GM19099 (cell line): Measurements from ENCODE around the gene SORD.
A peak's percentile ranks its signal among the peaks of the same experiment; 100 is the strongest.

Experiments
- POLR2A ChIP-seq: IDR thresholded peaks from 3 replicates; pipeline ENCODE4 v1.6.1; 2011; ENCODE audit warnings: low read depth; ENCODE audit not compliant: insufficient read length; ENCODE audit errors: extremely low read depth

SORD gene

GRCh38 chr15:45022871-45023658 is at the start of gene SORD:
TSS of gene SORD (plus strand) at chr15:45023195. CDS start at chr15:45023284, 89 bp downstream.
- peak; percentile 67 for TF ChIP-seq POLR2A

- TF ChIP-seq POLR2A = no peak
Observed at GRCh38 chr15:44999105-44999504, 23.9 kb upstream of the SORD start.

- no peak for TF ChIP-seq POLR2A
Observed at GRCh38 chr15:45009046-45009445, 13.9 kb upstream of the SORD start.

- TF ChIP-seq POLR2A = no peak
Observed at GRCh38 chr15:45021348-45021747, 1.6 kb upstream of the SORD start.

- TF ChIP-seq POLR2A = no peak
Observed at GRCh38 chr15:45023659-45024225, 747 bp downstream of the SORD start.

- no peak for TF ChIP-seq POLR2A
Observed at GRCh38 chr15:45026651-45027190, 3.7 kb downstream of the SORD start.

- no peak for TF ChIP-seq POLR2A
Observed at GRCh38 chr15:45027220-45027619, 4.2 kb downstream of the SORD start.

GRCh38 chr15:45030743-45031142 is 7.7 kb downstream of the SORD start:
- no peak for TF ChIP-seq POLR2A

GRCh38 chr15:45037936-45038335 is 14.9 kb downstream of the SORD start:
- no peak for TF ChIP-seq POLR2A

- no peak for TF ChIP-seq POLR2A
Observed at GRCh38 chr15:45048794-45049631, 26.0 kb downstream of the SORD start.

- TF ChIP-seq POLR2A = no peak
Observed at GRCh38 chr15:45050587-45050986, 27.6 kb downstream of the SORD start.

GRCh38 chr15:45064386-45064785 is 41.4 kb downstream of the SORD start:
- no peak for TF ChIP-seq POLR2A

GRCh38 chr15:45083223-45083622 is 60.2 kb downstream of the SORD start:
- no peak for TF ChIP-seq POLR2A

- TF ChIP-seq POLR2A = no peak
Observed at GRCh38 chr15:45084163-45084562, 61.2 kb downstream of the SORD start.

- TF ChIP-seq POLR2A = no peak
Observed at GRCh38 chr15:45087513-45087912, 64.5 kb downstream of the SORD start.

GRCh38 chr15:45088801-45089711 is 66.1 kb downstream of the SORD start:
- TF ChIP-seq POLR2A = no peak
